Breast epithelium (tissue), 3 donors: ENCODE data around the gene RAB6A.

Source experiments
- POLR2A ChIP-seq: fragments of 450-650 bp; IDR thresholded peaks from one replicate; pipeline ENCODE4 v1.6.1; 2016; ENCODE audit warnings: antibody characterized with exemption, mild to moderate bottlenecking, moderate library complexity
- POLR2AphosphoS5 ChIP-seq, 3 donors: sonication (generic); formaldehyde crosslinking; IDR thresholded peaks; one replicate each; pipeline ENCODE4 v1.6.1; 2017; ENCODE audit warnings: antibody characterized with exemption in 3 of 3
- TF ChIP-seq, protein P1 (sequence below), 3 donors: fragments of 450-650 bp; IDR thresholded peaks; one replicate each; pipeline ENCODE4 v1.5.1; 2016 to 2017; ENCODE audit warnings: antibody characterized with exemption in 3 of 3, mild to moderate bottlenecking in 3 of 3, moderate library complexity in 3 of 3

- TF ChIP-seq POLR2AphosphoS5 (IDR thresholded peaks at IDR 0.05) (no peak), POLR2A (no peak)
- TF ChIP-seq, protein P1, sequence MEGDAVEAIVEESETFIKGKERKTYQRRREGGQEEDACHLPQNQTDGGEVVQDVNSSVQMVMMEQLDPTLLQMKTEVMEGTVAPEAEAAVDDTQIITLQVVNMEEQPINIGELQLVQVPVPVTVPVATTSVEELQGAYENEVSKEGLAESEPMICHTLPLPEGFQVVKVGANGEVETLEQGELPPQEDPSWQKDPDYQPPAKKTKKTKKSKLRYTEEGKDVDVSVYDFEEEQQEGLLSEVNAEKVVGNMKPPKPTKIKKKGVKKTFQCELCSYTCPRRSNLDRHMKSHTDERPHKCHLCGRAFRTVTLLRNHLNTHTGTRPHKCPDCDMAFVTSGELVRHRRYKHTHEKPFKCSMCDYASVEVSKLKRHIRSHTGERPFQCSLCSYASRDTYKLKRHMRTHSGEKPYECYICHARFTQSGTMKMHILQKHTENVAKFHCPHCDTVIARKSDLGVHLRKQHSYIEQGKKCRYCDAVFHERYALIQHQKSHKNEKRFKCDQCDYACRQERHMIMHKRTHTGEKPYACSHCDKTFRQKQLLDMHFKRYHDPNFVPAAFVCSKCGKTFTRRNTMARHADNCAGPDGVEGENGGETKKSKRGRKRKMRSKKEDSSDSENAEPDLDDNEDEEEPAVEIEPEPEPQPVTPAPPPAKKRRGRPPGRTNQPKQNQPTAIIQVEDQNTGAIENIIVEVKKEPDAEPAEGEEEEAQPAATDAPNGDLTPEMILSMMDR (IDR thresholded peaks at IDR 0.05): no peak
These were observed 93.0 kb downstream of the RAB6A start for GRCh38 chr11:73667891-73668290.
